ENCODE results near the gene NCKAP5. TPM values are rescaled to one million over a fixed set of nuclear protein-coding genes. Genes with fewer than 3 reads are reported as not detected.
A peak's percentile ranks its signal among the peaks of the same experiment; 100 is the strongest.

The NCKAP5 gene
- total RNA-seq, 1 donor from 2014 or later, result 2.7 TPM

DNA sequence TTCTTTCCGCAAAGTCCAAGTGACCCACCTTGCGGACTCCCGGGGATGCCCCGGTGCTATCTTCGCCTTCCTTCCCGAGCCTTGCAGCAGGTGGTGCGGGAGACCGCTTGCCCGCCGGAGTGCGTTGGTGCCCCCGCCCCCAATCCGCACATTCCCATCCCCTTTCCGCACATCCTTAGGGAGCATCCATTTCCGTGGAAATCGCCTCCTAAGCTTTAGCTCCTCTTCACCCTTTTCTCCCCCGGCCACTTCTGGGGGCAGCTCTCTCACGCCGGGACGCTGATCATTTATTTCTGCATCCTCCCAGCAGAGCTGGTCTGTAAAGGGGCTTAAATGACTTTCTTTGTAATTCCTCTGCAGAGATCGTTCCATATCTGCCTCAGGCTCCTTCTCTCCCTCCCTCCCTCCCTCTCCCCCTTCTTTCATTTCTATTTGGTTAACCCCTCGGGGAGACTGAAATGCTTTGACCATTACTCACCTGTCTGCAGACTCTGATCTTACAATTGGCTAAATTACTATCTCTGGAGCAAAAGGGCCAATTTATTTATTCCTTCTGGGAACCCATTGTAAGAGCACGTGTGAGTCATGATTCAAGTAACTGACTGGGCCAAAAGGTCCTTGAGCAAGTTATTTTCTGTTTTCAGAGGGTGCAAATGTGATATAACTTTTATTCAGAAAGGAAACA is 897.0 kb downstream of the NCKAP5 start:
- Mint-ChIP-seq H3K27ac (ENCODE audit: unreplicated experiment) (peak overlapping the region; percentile 55), H3K36me3 (ENCODE audit: low read depth, unreplicated experiment) (no peaks in the 10 kb centered on the region), H3K4me1 (ENCODE audit: low read depth, unreplicated experiment) (peaks cover 26% of the 10 kb centered on the region), H3K4me3 (ENCODE audit: unreplicated experiment) (peak overlapping the region; percentile 91), H3K9me3 (ENCODE audit: unreplicated experiment) (no peaks in the 10 kb centered on the region), H3K27me3 (ENCODE audit: low read depth, unreplicated experiment) (no peaks in the 10 kb centered on the region)
- peak overlapping the region; percentile 74 for H3K9ac ChIP-seq (ENCODE audit: low read length)
- no peak for TF ChIP-seq EZH2 (IDR thresholded peaks at IDR 0.05; ENCODE audit: insufficient read depth, low read length)
- TF ChIP-seq, protein P1, sequence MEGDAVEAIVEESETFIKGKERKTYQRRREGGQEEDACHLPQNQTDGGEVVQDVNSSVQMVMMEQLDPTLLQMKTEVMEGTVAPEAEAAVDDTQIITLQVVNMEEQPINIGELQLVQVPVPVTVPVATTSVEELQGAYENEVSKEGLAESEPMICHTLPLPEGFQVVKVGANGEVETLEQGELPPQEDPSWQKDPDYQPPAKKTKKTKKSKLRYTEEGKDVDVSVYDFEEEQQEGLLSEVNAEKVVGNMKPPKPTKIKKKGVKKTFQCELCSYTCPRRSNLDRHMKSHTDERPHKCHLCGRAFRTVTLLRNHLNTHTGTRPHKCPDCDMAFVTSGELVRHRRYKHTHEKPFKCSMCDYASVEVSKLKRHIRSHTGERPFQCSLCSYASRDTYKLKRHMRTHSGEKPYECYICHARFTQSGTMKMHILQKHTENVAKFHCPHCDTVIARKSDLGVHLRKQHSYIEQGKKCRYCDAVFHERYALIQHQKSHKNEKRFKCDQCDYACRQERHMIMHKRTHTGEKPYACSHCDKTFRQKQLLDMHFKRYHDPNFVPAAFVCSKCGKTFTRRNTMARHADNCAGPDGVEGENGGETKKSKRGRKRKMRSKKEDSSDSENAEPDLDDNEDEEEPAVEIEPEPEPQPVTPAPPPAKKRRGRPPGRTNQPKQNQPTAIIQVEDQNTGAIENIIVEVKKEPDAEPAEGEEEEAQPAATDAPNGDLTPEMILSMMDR (IDR thresholded peaks at IDR 0.05; ENCODE audit: insufficient read depth, low read depth, low read length), result no peak
- H3K79me2 ChIP-seq (ENCODE audit: insufficient read depth, low read length), result peaks cover 39% of the 10 kb centered on the region
- peak overlapping the region; percentile 68 for H3K27ac ChIP-seq (ENCODE audit: low read depth, low read length)
- H3K27me3 ChIP-seq (ENCODE audit: insufficient read depth, low read length), result no peaks in the 10 kb centered on the region
- peak overlapping the region; percentile 51 for H2AFZ ChIP-seq (ENCODE audit: low read depth, low read length)
- peak overlapping the region; percentile 90 for H3K4me2 ChIP-seq (ENCODE audit: low read length)
- peak overlapping the region; percentile 70 for H3K4me3 ChIP-seq (ENCODE audit: insufficient read depth, low read depth, low read length)
- peaks cover 15% of the 10 kb centered on the region for H4K20me1 ChIP-seq (ENCODE audit: insufficient read depth, low read length)
- no peaks in the 10 kb centered on the region for H3K9me3 ChIP-seq (ENCODE audit: insufficient read depth, low read depth, low read length)
- peaks cover 17% of the 10 kb centered on the region for H3K4me1 ChIP-seq (ENCODE audit: insufficient read depth, low read length)
- peaks cover 2% of the 10 kb centered on the region for H3K36me3 ChIP-seq (ENCODE audit: insufficient read depth, low read length)
- FAIRE-seq, result no peak
- DNase-seq (ENCODE audit: low read depth), result peak; percentile 96

DNA sequence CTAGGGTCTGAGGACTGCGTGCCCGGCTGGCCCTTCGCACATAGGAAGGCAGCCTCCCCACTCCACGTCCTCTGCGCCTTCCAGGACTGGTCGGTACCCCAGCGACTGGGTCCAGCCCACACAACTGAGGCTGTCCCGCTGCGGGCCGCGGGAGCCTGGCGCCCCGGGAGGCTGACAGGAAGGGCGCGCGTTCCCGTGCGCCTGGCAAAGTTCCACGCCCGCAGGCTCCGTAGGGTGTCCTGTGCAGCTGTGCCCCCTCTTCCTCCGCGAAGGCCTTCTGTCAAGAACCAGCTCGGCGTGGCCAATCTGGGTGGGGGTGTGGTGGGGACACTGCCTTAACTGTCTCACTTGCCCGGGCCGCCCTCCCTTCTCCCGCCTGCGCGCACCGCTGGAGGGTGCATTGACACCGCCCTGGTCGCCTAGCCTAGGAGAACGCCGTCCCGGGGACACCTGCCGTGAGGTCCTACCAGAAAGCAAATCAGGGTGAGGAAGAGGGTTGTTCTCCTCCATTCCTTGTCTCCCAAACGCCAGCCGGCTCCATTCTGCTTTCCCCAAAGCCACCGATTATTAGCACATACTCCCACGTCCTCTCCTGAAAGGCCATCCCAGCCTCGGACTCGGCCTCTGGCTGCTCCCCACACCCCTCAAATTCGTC is 897.6 kb downstream of the NCKAP5 start:
- Mint-ChIP-seq H3K27ac (ENCODE audit: unreplicated experiment) (no peak overlapping the region), H3K36me3 (ENCODE audit: low read depth, unreplicated experiment) (no peaks in the 10 kb centered on the region), H3K4me3 (ENCODE audit: unreplicated experiment) (peak overlapping the region; percentile 91), H3K4me1 (ENCODE audit: low read depth, unreplicated experiment) (peaks cover 28% of the 10 kb centered on the region), H3K9me3 (ENCODE audit: unreplicated experiment) (no peaks in the 10 kb centered on the region), H3K27me3 (ENCODE audit: low read depth, unreplicated experiment) (no peaks in the 10 kb centered on the region)
- TF ChIP-seq, protein P1 (IDR thresholded peaks at IDR 0.05; ENCODE audit: insufficient read depth, low read depth, low read length), result no peak
- no peak for TF ChIP-seq EZH2 (IDR thresholded peaks at IDR 0.05; ENCODE audit: insufficient read depth, low read length)
- Histone ChIP-seq H3K79me2 (ENCODE audit: insufficient read depth, low read length) (peaks cover 46% of the 10 kb centered on the region), H2AFZ (ENCODE audit: low read depth, low read length) (peak overlapping the region; percentile 51), H3K9ac (ENCODE audit: low read length) (peak overlapping the region; percentile 74), H3K36me3 (ENCODE audit: insufficient read depth, low read length) (peaks cover 6% of the 10 kb centered on the region), H3K4me3 (ENCODE audit: insufficient read depth, low read depth, low read length) (peak overlapping the region; percentile 70), H4K20me1 (ENCODE audit: insufficient read depth, low read length) (peaks cover 17% of the 10 kb centered on the region), H3K4me2 (ENCODE audit: low read length) (peak overlapping the region; percentile 90), H3K27ac (ENCODE audit: low read depth, low read length) (peak overlapping the region; percentile 68), H3K4me1 (ENCODE audit: insufficient read depth, low read length) (peaks cover 17% of the 10 kb centered on the region), H3K27me3 (ENCODE audit: insufficient read depth, low read length) (no peaks in the 10 kb centered on the region), H3K9me3 (ENCODE audit: insufficient read depth, low read depth, low read length) (no peaks in the 10 kb centered on the region)
- FAIRE-seq (no peak), DNase-seq (ENCODE audit: low read depth) (no peak)
